Psoas muscle (tissue), 8 donors: ENCODE results near the gene PSMC3. TPM values are rescaled to one million over a fixed set of nuclear protein-coding genes. Genes with fewer than 3 reads are reported as not detected.
A peak's percentile ranks its signal among the peaks of the same experiment; 100 is the strongest.

Source experiments
- ATAC-seq, 4 donors: fragments of 200-7000 bp; cut with Tn5 transposase; one replicate each; pipeline ENCODE4 v1.9.1; 2020; ENCODE audit warnings: moderate library complexity in 3 of 4, mild to moderate bottlenecking in 2 of 4
- DNase-seq, 2 donors: peaks; one replicate each; pipeline ENCODE4 v3.0.0-alpha.2; 2020
- H3K27ac ChIP-seq: fragments of 200-600 bp; one replicate; pipeline ENCODE4 v1.8.0; 2022
- H3K27me3 ChIP-seq, 3 donors: fragments of 200-600 bp in 1 of 3; one replicate each; pipeline versions ENCODE4 v1.6.1 to v1.8.0; 2013 to 2022; ENCODE audit warnings: low read length in 2 of 3, mild to moderate bottlenecking in 2 of 3, moderate library complexity in 1 of 3; ENCODE audit not compliant: insufficient read depth in 3 of 3
- H3K36me3 ChIP-seq, 2 donors: fragments of 200-600 bp in 1 of 2; one replicate each; pipeline versions ENCODE4 v1.6.1 to v1.8.0; 2013 to 2022; ENCODE audit warnings: low read depth in 1 of 2, mild to moderate bottlenecking in 1 of 2, moderate library complexity in 1 of 2; ENCODE audit not compliant: insufficient read depth in 1 of 2
- H3K4me1 ChIP-seq: fragments of 200-600 bp; one replicate; pipeline ENCODE4 v1.8.0; 2022
- H3K4me3 ChIP-seq: fragments of 200-600 bp; one replicate; pipeline ENCODE4 v1.8.0; 2022; ENCODE audit warnings: mild to moderate bottlenecking
- H3K9me3 ChIP-seq: fragments of 200-600 bp; one replicate; pipeline ENCODE4 v1.8.0; 2022
- CTCF ChIP-seq: fragments of 200-600 bp; IDR thresholded peaks from one replicate; pipeline ENCODE4 v1.8.0; 2022; ENCODE audit warnings: antibody characterized with exemption
- WGBS, 3 donors: extraction: QIAGEN DNeasy Blood & Tissue Kit; methylation state at CpG; one replicate each; pipeline versions ENCODE4 v1.1.6 to v1.1.7; 2013; 5-methylcytosine and 5-hydroxymethylcytosine counted together
- intact Hi-C, 2 donors: fragments of 100-400 bp; cut with DNase I; formaldehyde crosslinking; loops; one replicate each; pipeline versions ENCODE4 v1.11.0 to v1.14.2; 2022
- polyA plus RNA-seq, 3 donors: library from polyadenylated mRNA; stranded (reverse); fragments of 200-250 nt; gene quantifications; one replicate each; pipeline ENCODE4 v1.2.3, GENCODE V29; 2013
- total RNA-seq, 4 donors: library from RNA; stranded (reverse); fragmentation: NEBNext Ultra II Directional in 2 of 4; extraction: Animal tissue kit (Norgen Biotek cat#: 25700) in 2 of 4; gene quantifications; one replicate each; pipeline versions ENCODE4 v1.2.1 to v1.2.4, GENCODE V29; 2021 to 2023
- donor health status: healthy with polysubstance abuse.
- donor health status: DM: no; HTN: no; CAD: no; lungs with moderate emphysema.
- donor health status: Bipolar disorder and iron deficiency.
- donor health status: healthy.
- donor health status: DM: yes; HTN: yes; CAD: no.
- donor health status: DM: no; HTN: no; CAD: no.
- donor health status: DM: no; HTN: no; CAD: no.
- donor health status: DM: yes; HTN: yes; CAD: no.

Gene PSMC3
- total and polyA plus RNA-seq, 7 donors = 141 to 346 (median 255) TPM

GRCh38 chr11:47395223-47396048 is 30.8 kb downstream of the PSMC3 start:
- peaks cover 10% of the 10 kb centered on the region for H3K4me1 ChIP-seq
- DNase-seq (peak in 1 of 2 donors; percentile 56), ATAC-seq (no peak)
- intact Hi-C loops = no loop called here
- no peaks in the 10 kb centered on the region for H3K9me3 ChIP-seq
- peak overlapping the region; percentile 18 for H3K4me3 ChIP-seq
- H3K27me3 ChIP-seq = no peaks in the 10 kb centered on the region
- H3K36me3 ChIP-seq = no peaks in the 10 kb centered on the region
- 81 to 85% (median 85%) methylated on average over 22 to 25 of the region's 25 CpGs for WGBS, 3 donors
- H3K27ac ChIP-seq = peak overlapping the region; percentile 77
- no peak for TF ChIP-seq CTCF

- Histone ChIP-seq H3K27ac (peak overlapping the region; percentile 77), H3K27me3 (no peaks in the 10 kb centered on the region), H3K4me1 (peaks cover 10% of the 10 kb centered on the region), H3K4me3 (peak overlapping the region; percentile 18), H3K9me3 (no peaks in the 10 kb centered on the region), H3K36me3 (no peaks in the 10 kb centered on the region)
- DNase-seq = peak; percentile 53 to 77
- WGBS, 3 donors = 75 to 85% (median 79%) methylated on average over 38 to 39 of the region's 39 CpGs
- intact Hi-C loops = no loop called here
- ATAC-seq = peak in 3 of 4 donors; percentile 15 to 39 (median 19)
- TF ChIP-seq CTCF = no peak
These were observed 31.7 kb downstream of the PSMC3 start for GRCh38 chr11:47394322-47395222.

GRCh38 chr11:47394050-47394321 is 32.3 kb downstream of the PSMC3 start:
- H3K9me3 ChIP-seq = no peaks in the 10 kb centered on the region
- no peaks in the 10 kb centered on the region for H3K36me3 ChIP-seq
- ATAC-seq (peak in 1 of 4 donors; percentile 19), DNase-seq (peak; percentile 32 to 57)
- peaks cover 10% of the 10 kb centered on the region for H3K4me1 ChIP-seq
- no peaks in the 10 kb centered on the region for H3K27me3 ChIP-seq
- peak overlapping the region; percentile 77 for H3K27ac ChIP-seq
- no peak for TF ChIP-seq CTCF
- WGBS, 3 donors = 76 to 90% (median 83%) methylated on average over 9 of the region's 9 CpGs
- H3K4me3 ChIP-seq = peak overlapping the region; percentile 30
- intact Hi-C loops = no loop called here

GRCh38 chr11:47393163-47394049 is 32.8 kb downstream of the PSMC3 start:
- peak; percentile 74 to 93 (median 92) for ATAC-seq
- Histone ChIP-seq H3K4me3 (peak overlapping the region; percentile 30), H3K36me3 (no peaks in the 10 kb centered on the region), H3K9me3 (no peaks in the 10 kb centered on the region), H3K4me1 (peaks cover 10% of the 10 kb centered on the region), H3K27me3 (no peaks in the 10 kb centered on the region), H3K27ac (peak overlapping the region; percentile 77)
- intact Hi-C loops = no loop called here
- no peak for TF ChIP-seq CTCF
- peak; percentile 58 to 81 for DNase-seq
- WGBS, 3 donors = 61 to 64% (median 62%) methylated on average over 20 of the region's 20 CpGs
